Neural progenitor cell (in vitro differentiated cells): ENCODE data around the gene SMNDC1. TPM values are rescaled to one million over a fixed set of nuclear protein-coding genes. Genes with fewer than 3 reads are reported as not detected.

Experiments used
- DNase-seq: peaks from one replicate; pipeline ENCODE4 v3.0.0-alpha.2; 2016; ENCODE audit warnings: low spot score
- H2AFZ ChIP-seq: fragments of 200-600 bp; sonication (generic); replicated peaks from 2 replicates; pipeline ENCODE4 v1.6.1; 2016; ENCODE audit warnings: antibody characterized with exemption
- H3F3A ChIP-seq: fragments of 200-600 bp; sonication (generic); 2 replicates; pipeline ENCODE4 v1.6.1; 2016; ENCODE audit warnings: antibody characterized with exemption, low read depth
- H3K27ac ChIP-seq: fragments of 200-600 bp; sonication (generic); 2 replicates; pipeline ENCODE4 v1.5.1; 2016; ENCODE audit warnings: mild to moderate bottlenecking
- H3K27me3 ChIP-seq: fragments of 200-600 bp; sonication (generic); 2 replicates; pipeline ENCODE4 v1.6.1; 2016; ENCODE audit warnings: mild to moderate bottlenecking, moderate library complexity
- H3K36me3 ChIP-seq: fragments of 200-600 bp; sonication (generic); 2 replicates; pipeline ENCODE4 v1.5.1; 2016
- H3K4me1 ChIP-seq: fragments of 200-600 bp; sonication (generic); 2 replicates; pipeline ENCODE4 v1.6.1; 2016; ENCODE audit warnings: mixed run types
- H3K4me2 ChIP-seq: fragments of 200-600 bp; sonication (generic); 2 replicates; pipeline ENCODE4 v1.6.1; 2016
- H3K4me3 ChIP-seq: fragments of 200-600 bp; sonication (generic); 2 replicates; pipeline ENCODE4 v1.5.1; 2016
- H3K79me2 ChIP-seq: fragments of 200-600 bp; sonication (generic); 2 replicates; pipeline ENCODE4 v1.6.1; 2016; ENCODE audit warnings: low read depth
- H3K9ac ChIP-seq: fragments of 200-600 bp; sonication (generic); 2 replicates; pipeline ENCODE4 v1.6.1; 2016
- H3K9me3 ChIP-seq: fragments of 200-600 bp; sonication (generic); 2 replicates; pipeline ENCODE4 v1.5.1; 2016; ENCODE audit warnings: low read depth
- H4K20me1 ChIP-seq: fragments of 200-600 bp; sonication (generic); 2 replicates; pipeline ENCODE4 v1.6.1; 2016; ENCODE audit warnings: low read depth
- H3K27ac Mint-ChIP-seq: 3 replicates; pipeline ENCODE4 v1.8.0; 2021; ENCODE audit warnings: mixed read lengths
- H3K27me3 Mint-ChIP-seq: 2 replicates; pipeline ENCODE4 v1.8.0; 2022; ENCODE audit warnings: low read depth, mild to moderate bottlenecking, inconsistent platforms, moderate library complexity, mixed read lengths; ENCODE audit not compliant: insufficient read depth
- H3K36me3 Mint-ChIP-seq: 3 replicates; pipeline ENCODE4 v1.8.0; 2021; ENCODE audit warnings: mixed read lengths
- H3K4me1 Mint-ChIP-seq: 3 replicates; pipeline ENCODE4 v1.8.0; 2021; ENCODE audit warnings: mixed read lengths
- H3K4me3 Mint-ChIP-seq: 3 replicates; pipeline ENCODE4 v1.8.0; 2021; ENCODE audit warnings: mild to moderate bottlenecking, moderate library complexity, mixed read lengths
- H3K9me3 Mint-ChIP-seq: 3 replicates; pipeline ENCODE4 v1.8.0; 2020; ENCODE audit warnings: mixed read lengths
- CTCF ChIP-seq: fragments of 200-600 bp; sonication (generic); IDR thresholded peaks from 2 replicates; pipeline ENCODE4 v1.5.1; 2017; ENCODE audit warnings: antibody characterized with exemption, mild to moderate bottlenecking
- EZH2 ChIP-seq: fragments of 200-600 bp; sonication (generic); IDR thresholded peaks from 2 replicates; pipeline ENCODE4 v1.6.1; 2017; ENCODE audit warnings: antibody characterized with exemption, mild to moderate bottlenecking, moderate library complexity
- EZH2phosphoT487 ChIP-seq: fragments of 200-600 bp; sonication (generic); IDR thresholded peaks from 2 replicates; pipeline ENCODE4 v1.6.1; 2017; ENCODE audit warnings: antibody characterized with exemption
- total RNA-seq: library from RNA; depleted of rRNA; stranded (reverse); fragments of >200 nt; gene quantifications from 2 replicates; pipeline ENCODE4 v1.2.3, GENCODE V29; 2015; ENCODE audit warnings: low replicate concordance

Gene SMNDC1
- total RNA-seq, 1 donor from 2014 or later: 18.1 TPM

- Histone ChIP-seq H3K4me1 (peaks cover 8% of the 10 kb centered on the region), H3K79me2 (no peaks in the 10 kb centered on the region), H3K4me2 (no peak overlapping the region), H3F3A (no peaks in the 10 kb centered on the region), H3K4me3 (no peak overlapping the region), H2AFZ (no peak overlapping the region), H3K27me3 (no peaks in the 10 kb centered on the region), H3K36me3 (no peaks in the 10 kb centered on the region), H4K20me1 (peaks cover 22% of the 10 kb centered on the region), H3K9me3 (no peaks in the 10 kb centered on the region), H3K27ac (no peak overlapping the region), H3K9ac (no peak overlapping the region)
- no peak for DNase-seq
- TF ChIP-seq EZH2 (no peak), EZH2phosphoT487 (no peak), CTCF (no peak)
- no peak overlapping the region for H3K27ac Mint-ChIP-seq
- H3K4me3 Mint-ChIP-seq: no peak overlapping the region
- H3K4me1 Mint-ChIP-seq: peaks cover 9% of the 10 kb centered on the region
- H3K27me3 Mint-ChIP-seq: no peaks in the 10 kb centered on the region
- peaks cover 2% of the 10 kb centered on the region for H3K36me3 Mint-ChIP-seq
- H3K9me3 Mint-ChIP-seq: no peaks in the 10 kb centered on the region
Measured at GRCh38 chr10:110268971-110269370, 35.7 kb downstream of the SMNDC1 start.

GRCh38 chr10:110268442-110268841, 36.3 kb downstream of the SMNDC1 start:
- H3K27me3 Mint-ChIP-seq: no peaks in the 10 kb centered on the region
- H3K36me3 Mint-ChIP-seq: peaks cover 2% of the 10 kb centered on the region
- no peak overlapping the region for H3K4me3 Mint-ChIP-seq
- H3K4me1 ChIP-seq: peaks cover 3% of the 10 kb centered on the region
- H3K9me3 ChIP-seq: no peaks in the 10 kb centered on the region
- no peak overlapping the region for H3K27ac ChIP-seq
- no peaks in the 10 kb centered on the region for H3K27me3 ChIP-seq
- no peak for DNase-seq
- no peaks in the 10 kb centered on the region for H3K9me3 Mint-ChIP-seq
- H3K9ac ChIP-seq: no peak overlapping the region
- no peak overlapping the region for H3K4me3 ChIP-seq
- peaks cover 4% of the 10 kb centered on the region for H3K4me1 Mint-ChIP-seq
- no peak overlapping the region for H3K27ac Mint-ChIP-seq
- no peaks in the 10 kb centered on the region for H3K79me2 ChIP-seq
- H4K20me1 ChIP-seq: peaks cover 22% of the 10 kb centered on the region
- H2AFZ ChIP-seq: no peak overlapping the region
- TF ChIP-seq EZH2phosphoT487 (no peak), EZH2 (no peak), CTCF (no peak)
- H3F3A ChIP-seq: no peaks in the 10 kb centered on the region
- no peak overlapping the region for H3K4me2 ChIP-seq
- no peaks in the 10 kb centered on the region for H3K36me3 ChIP-seq

GRCh38 chr10:110267276-110267675, 37.4 kb downstream of the SMNDC1 start:
- H3K27me3 ChIP-seq: no peaks in the 10 kb centered on the region
- no peak overlapping the region for H3K9ac ChIP-seq
- no peaks in the 10 kb centered on the region for H3K9me3 Mint-ChIP-seq
- H3K4me2 ChIP-seq: no peak overlapping the region
- H3K79me2 ChIP-seq: no peaks in the 10 kb centered on the region
- H3K4me3 ChIP-seq: no peak overlapping the region
- H3K9me3 ChIP-seq: no peaks in the 10 kb centered on the region
- no peaks in the 10 kb centered on the region for H3K36me3 ChIP-seq
- H3K4me1 Mint-ChIP-seq: no peaks in the 10 kb centered on the region
- H3K4me1 ChIP-seq: no peaks in the 10 kb centered on the region
- H3K27ac Mint-ChIP-seq: no peak overlapping the region
- no peak for TF ChIP-seq CTCF
- no peak for TF ChIP-seq EZH2phosphoT487
- no peak for TF ChIP-seq EZH2
- peaks cover 22% of the 10 kb centered on the region for H4K20me1 ChIP-seq
- no peak for DNase-seq
- H3K4me3 Mint-ChIP-seq: no peak overlapping the region
- H2AFZ ChIP-seq: no peak overlapping the region
- no peaks in the 10 kb centered on the region for H3F3A ChIP-seq
- no peaks in the 10 kb centered on the region for H3K27me3 Mint-ChIP-seq
- peaks cover 2% of the 10 kb centered on the region for H3K36me3 Mint-ChIP-seq
- H3K27ac ChIP-seq: no peak overlapping the region
